Measurements from ENCODE around the gene IFNLR1.

DNA sequence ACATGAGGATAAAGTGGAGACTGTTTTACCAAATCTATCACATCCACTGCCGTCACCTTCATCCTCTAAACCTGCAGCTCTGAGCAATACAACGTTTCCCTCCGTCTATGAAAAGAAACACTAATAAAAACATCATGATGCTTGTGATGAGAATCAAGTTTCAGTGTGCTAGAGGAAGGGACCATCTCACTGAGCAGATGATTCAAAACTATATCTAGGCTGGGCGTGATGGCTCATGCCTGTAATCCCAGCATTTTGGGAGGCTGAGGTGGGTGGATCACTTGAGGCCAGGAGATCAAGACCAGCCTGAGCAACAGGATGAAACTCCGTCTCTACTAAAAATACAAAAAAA is 60.4 kb downstream of the IFNLR1 start:
- TF ChIP-seq, protein P1, sequence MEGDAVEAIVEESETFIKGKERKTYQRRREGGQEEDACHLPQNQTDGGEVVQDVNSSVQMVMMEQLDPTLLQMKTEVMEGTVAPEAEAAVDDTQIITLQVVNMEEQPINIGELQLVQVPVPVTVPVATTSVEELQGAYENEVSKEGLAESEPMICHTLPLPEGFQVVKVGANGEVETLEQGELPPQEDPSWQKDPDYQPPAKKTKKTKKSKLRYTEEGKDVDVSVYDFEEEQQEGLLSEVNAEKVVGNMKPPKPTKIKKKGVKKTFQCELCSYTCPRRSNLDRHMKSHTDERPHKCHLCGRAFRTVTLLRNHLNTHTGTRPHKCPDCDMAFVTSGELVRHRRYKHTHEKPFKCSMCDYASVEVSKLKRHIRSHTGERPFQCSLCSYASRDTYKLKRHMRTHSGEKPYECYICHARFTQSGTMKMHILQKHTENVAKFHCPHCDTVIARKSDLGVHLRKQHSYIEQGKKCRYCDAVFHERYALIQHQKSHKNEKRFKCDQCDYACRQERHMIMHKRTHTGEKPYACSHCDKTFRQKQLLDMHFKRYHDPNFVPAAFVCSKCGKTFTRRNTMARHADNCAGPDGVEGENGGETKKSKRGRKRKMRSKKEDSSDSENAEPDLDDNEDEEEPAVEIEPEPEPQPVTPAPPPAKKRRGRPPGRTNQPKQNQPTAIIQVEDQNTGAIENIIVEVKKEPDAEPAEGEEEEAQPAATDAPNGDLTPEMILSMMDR (IDR thresholded peaks at IDR 0.05 in 4 of 5, conservative IDR thresholded peaks at IDR 0.05 in 1 of 5) = no peak
- peak; percentile 5 to 28 for TF ChIP-seq POLR2A (IDR thresholded peaks at IDR 0.05)

Data from gastrocnemius medialis (tissue), 4 donors.